Stimulated activated naive CD8-positive, alpha-beta T cell treated with anti-CD3 and anti-CD28 coated beads, Interleukin-15, Interleukin-2, amounts not matched to agents 100 ng/mL and 50 ng/mL, for 24 hours (primary cell): ENCODE data around the gene COL15A1.
"Not testable (repeated sequence)": the region's sequence is repeated elsewhere in the genome, so short reads cannot be mapped to it uniquely, and the experiment has no call there.

ENCODE experiments used
- H3K27ac Mint-ChIP-seq: one replicate; pipeline ENCODE4 v1.8.0; 2021; ENCODE audit warnings: mild to moderate bottlenecking, mixed read lengths
- H3K27me3 Mint-ChIP-seq: one replicate; pipeline ENCODE4 v1.8.0; 2021; ENCODE audit warnings: mixed read lengths
- H3K36me3 Mint-ChIP-seq: one replicate; pipeline ENCODE4 v1.8.0; 2021; ENCODE audit warnings: low read depth, mixed read lengths
- H3K4me1 Mint-ChIP-seq: one replicate; pipeline ENCODE4 v1.8.0; 2021; ENCODE audit warnings: low read depth, mixed read lengths
- H3K4me3 Mint-ChIP-seq: one replicate; pipeline ENCODE4 v1.8.0; 2021; ENCODE audit warnings: mild to moderate bottlenecking, mixed read lengths
- H3K9me3 Mint-ChIP-seq: one replicate; pipeline ENCODE4 v1.8.0; 2021; ENCODE audit warnings: mixed read lengths

COL15A1 gene

DNA sequence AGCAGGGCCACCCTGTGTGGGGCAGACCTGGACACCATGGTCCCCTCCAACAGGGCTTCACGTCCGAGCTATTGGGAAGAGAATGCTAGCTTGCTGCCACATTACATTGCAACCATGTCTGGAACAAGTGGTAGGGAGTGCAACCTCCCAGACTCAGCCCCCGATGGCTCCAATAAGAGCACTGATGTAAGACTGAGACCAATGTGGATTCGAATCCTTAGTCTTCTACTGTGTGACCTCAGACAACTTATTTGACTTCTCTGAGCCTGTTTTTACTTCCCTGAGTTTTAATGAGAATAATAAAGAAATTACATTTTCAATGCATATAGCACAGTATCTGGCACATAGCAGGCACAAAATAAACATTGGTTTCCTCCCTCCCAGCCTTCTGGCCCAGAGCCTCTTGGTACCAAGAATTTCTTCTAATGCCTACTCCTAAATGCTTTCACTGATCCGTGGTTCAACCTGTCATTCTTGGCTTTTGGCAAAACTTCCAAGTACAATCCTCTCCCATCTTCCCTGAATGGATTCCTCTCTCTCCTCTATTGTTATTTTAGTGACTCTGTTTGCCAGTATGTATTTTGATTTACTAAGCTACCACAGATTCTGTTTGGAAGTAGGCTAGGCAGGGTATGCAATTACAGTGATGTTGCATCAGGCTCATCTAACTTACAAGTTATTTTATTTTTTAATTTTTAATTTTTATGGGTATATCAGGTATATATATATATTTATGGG lies 34.6 kb upstream of the COL15A1 start:
- Mint-ChIP-seq H3K27ac (no peak overlapping the region), H3K9me3 (no peaks in the 10 kb centered on the region), H3K4me3 (no peak overlapping the region), H3K36me3 (no peaks in the 10 kb centered on the region), H3K4me1 (no peaks in the 10 kb centered on the region), H3K27me3 (no peaks in the 10 kb centered on the region)

DNA sequence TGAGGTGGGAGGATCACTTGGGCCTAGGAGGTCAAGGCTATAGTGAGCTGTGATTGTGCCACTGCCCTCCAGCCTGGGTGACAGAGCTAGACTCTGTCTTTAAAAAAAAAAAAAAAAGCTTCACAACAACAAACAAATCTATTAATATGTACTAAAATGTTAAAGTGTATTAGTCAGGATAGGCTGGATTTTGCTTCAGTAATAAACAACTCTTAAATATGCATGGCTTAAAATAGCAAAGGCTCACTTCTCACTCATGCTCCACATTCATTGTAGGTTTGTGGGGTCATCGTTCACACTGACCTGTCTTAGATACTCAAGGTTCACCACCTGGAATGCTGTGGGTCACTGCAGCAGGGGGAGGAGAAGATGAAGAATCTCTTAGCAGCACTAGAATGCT lies 33.8 kb upstream of the COL15A1 start:
- no peak overlapping the region for H3K4me3 Mint-ChIP-seq

DNA sequence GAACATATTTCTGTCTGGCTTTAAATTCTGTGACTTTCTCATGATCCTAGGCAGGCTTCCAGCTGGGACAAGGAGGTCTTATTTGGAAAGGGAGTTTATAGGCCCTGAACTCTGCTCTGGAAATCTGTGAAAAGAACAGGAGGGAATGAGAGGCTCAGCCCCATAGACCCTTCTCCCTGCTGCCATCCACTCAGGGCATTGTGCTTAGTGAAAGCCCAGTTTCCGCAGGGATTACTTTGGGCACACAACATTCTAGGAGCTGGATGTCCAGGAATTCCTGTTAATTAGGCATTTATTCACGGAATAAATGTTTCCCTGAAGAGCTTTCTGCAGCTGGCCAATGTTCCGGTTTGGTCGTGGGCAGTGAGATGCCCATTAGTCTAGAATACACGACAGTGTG lies 32.7 kb upstream of the COL15A1 start:
- no peaks in the 10 kb centered on the region for H3K4me1 Mint-ChIP-seq
- H3K27me3 Mint-ChIP-seq, result no peaks in the 10 kb centered on the region
- H3K36me3 Mint-ChIP-seq, result no peaks in the 10 kb centered on the region
- H3K27ac Mint-ChIP-seq, result no peak overlapping the region
- H3K9me3 Mint-ChIP-seq, result no peaks in the 10 kb centered on the region
- H3K4me3 Mint-ChIP-seq, result no peak overlapping the region

More for the DNA sequence above, 33.8 kb upstream of the COL15A1 start:
- H3K27ac Mint-ChIP-seq, result no peak overlapping the region
- no peaks in the 10 kb centered on the region for H3K9me3 Mint-ChIP-seq
- H3K4me1 Mint-ChIP-seq, result no peaks in the 10 kb centered on the region
- no peaks in the 10 kb centered on the region for H3K36me3 Mint-ChIP-seq
- no peaks in the 10 kb centered on the region for H3K27me3 Mint-ChIP-seq

DNA sequence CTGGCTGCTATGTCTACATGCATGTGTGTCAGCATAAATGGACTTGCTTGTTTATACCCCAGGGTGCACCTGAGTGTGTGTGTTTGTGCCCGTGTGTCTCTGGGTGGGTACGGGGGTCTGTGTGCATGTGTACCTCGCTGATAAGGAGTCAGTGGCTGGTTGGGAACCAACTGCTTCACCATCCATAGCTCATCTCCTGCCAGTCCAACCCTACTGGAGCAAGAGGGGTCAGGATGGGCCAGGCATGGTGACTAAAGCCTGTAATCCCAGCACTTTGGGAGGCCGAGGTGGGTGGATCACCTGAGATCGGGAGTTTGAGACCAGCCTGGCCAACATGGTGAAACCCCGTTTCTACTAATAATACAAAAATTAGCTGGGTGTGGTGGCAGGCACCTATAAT lies 32.0 kb upstream of the COL15A1 start:
- H3K4me3 Mint-ChIP-seq, H3K27ac Mint-ChIP-seq, H3K9me3 Mint-ChIP-seq, H3K36me3 Mint-ChIP-seq, H3K27me3 Mint-ChIP-seq, H3K4me1 Mint-ChIP-seq: not testable (repeated sequence)

DNA sequence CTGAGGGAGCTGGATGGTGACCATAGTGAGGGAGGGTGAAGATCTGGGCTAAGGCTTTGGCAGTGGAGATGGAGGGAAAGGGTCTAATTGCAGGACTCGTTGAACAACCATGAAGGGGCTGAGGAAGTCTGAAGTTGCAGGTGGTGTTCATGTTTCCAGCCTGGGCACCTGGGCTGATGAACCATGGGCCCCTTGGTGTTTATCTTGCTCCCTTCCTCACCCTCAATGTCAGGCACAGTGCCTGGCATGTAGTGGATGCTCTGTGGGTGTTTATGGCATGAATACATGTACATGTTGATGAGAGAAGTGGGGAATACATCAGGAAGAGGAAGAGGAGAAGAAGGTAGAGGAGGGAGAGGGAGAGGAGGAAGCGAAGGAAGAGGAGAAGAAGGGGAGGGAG lies 31.3 kb upstream of the COL15A1 start:
- Mint-ChIP-seq H3K4me3 (no peak overlapping the region), H3K27me3 (no peaks in the 10 kb centered on the region), H3K4me1 (no peaks in the 10 kb centered on the region), H3K36me3 (no peaks in the 10 kb centered on the region), H3K9me3 (no peaks in the 10 kb centered on the region), H3K27ac (no peak overlapping the region)

DNA sequence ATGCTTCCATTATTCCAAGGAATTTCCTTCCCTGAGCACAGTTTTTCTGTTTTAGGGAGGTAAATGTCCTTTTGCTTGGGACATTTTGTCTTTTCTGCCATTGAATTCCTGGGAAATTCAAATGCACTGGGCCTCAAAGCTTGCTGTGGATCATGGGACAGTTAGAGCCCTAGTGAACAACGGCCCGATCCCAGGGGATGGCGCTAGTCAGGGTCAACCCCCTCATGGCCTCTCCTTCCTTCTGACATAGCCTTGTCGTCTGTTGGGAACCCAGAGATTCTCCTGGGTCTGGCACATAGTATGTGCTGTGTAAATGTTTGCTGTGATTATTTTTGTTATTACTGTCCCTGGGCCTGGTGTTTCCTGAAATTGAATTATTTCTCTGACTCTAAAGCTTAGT lies 30.7 kb upstream of the COL15A1 start:
- no peaks in the 10 kb centered on the region for H3K9me3 Mint-ChIP-seq
- H3K36me3 Mint-ChIP-seq, result no peaks in the 10 kb centered on the region
- no peak overlapping the region for H3K4me3 Mint-ChIP-seq

DNA sequence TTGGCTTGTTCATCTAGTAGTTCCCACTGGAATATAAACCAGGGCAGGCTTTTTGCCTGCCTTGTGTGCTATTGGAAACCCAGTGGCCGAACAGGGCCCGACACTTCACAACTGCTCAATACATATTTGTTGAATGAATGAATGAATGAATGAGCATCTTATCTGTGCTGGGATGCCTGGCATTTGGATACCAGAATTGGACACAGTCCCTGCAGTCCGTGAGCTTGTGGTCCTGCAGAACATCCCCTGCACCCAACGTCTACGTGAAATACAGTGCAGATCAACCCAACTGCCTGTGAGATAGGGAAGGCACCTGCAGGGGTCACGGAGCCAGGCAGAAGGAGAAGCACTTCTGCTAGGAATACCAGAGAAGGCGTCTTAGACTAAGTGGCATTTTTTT lies 30.0 kb upstream of the COL15A1 start:
- H3K27me3 Mint-ChIP-seq, result no peaks in the 10 kb centered on the region
- no peak overlapping the region for H3K4me3 Mint-ChIP-seq
- H3K4me1 Mint-ChIP-seq, result no peaks in the 10 kb centered on the region
- H3K27ac Mint-ChIP-seq, result no peak overlapping the region
- no peaks in the 10 kb centered on the region for H3K36me3 Mint-ChIP-seq
- no peaks in the 10 kb centered on the region for H3K9me3 Mint-ChIP-seq

More for the DNA sequence above, 30.7 kb upstream of the COL15A1 start:
- no peak overlapping the region for H3K27ac Mint-ChIP-seq
- no peaks in the 10 kb centered on the region for H3K27me3 Mint-ChIP-seq
- no peaks in the 10 kb centered on the region for H3K4me1 Mint-ChIP-seq

DNA sequence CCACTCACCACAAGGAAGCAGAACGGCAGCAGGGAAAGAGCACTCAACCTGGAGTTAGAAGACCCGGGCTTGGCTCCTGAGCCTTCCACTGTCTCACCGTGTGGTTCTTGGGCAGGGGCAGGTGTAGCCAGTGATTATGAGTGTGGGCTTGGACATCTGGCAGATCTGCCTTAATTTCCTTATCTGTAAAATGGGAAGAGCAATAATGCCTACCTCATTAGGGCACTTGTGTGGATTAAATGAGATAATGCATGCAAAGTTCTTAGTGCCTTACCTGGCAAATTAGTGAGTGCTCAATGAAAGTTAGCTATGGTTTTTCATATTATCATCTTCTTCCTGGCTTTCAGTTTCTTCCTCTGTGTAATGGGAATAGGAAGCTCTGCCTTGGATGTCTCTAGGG lies 28.1 kb upstream of the COL15A1 start:
- Mint-ChIP-seq H3K27ac (no peak overlapping the region), H3K27me3 (no peaks in the 10 kb centered on the region), H3K9me3 (no peaks in the 10 kb centered on the region), H3K4me1 (no peaks in the 10 kb centered on the region), H3K4me3 (no peak overlapping the region), H3K36me3 (no peaks in the 10 kb centered on the region)

DNA sequence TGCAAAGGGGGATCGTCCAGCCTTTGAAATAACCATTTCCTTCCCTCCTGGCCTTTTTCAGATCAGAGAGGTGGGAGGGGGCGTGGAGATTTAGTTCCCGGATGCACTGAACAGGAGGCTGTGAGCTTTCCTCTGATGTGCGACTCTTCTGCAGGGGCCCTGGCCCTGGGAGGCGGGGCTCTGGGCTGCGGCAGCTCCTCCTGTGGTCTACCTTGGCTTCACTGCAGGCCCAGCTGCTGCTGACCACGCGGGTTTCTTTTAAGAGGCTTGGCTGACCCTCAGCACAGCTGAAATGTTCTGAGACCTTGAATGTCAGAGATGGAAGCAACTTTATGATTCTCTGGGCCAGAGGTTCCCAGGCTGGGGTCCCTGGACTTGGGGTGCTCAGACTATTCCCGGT lies 27.0 kb upstream of the COL15A1 start:
- Mint-ChIP-seq H3K4me1 (no peaks in the 10 kb centered on the region), H3K27ac (no peak overlapping the region), H3K36me3 (no peaks in the 10 kb centered on the region), H3K9me3 (no peaks in the 10 kb centered on the region), H3K4me3 (no peak overlapping the region), H3K27me3 (no peaks in the 10 kb centered on the region)

DNA sequence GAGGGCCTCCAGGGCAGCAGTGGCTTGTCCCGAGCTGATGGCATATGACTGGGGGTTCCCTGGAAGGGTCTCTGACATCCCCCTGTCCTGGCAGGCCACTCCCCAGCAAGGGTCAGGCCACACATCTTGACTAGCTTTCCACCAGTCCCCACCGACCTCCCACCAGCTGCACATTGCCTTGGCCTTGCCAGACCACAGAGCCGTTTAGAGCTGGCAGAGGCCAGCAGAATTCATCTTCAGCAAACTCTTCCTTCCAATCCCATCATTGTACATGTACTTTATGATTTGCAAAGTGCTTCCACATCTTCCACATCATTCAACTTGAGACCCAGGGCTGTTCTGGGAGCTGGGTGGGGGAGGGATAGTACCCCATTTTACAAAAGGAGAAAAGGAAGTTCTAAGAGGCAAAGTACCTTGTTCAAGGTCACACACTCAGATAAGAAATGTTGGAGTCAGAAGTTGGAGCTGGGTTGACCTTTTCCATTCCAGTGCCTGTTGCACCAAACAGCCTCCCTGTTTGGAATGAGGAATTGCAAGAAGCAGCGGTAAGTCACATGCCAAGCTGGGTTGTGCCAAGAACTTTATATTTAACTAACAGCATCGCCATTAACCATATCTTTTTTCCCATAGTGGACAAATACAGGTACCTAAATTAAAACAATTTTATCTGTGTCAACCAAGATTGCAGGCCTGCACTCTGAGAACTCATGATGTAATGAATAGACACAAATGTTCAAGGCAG lies 25.8 kb upstream of the COL15A1 start:
- Mint-ChIP-seq H3K27ac (no peak overlapping the region), H3K4me1 (no peaks in the 10 kb centered on the region), H3K9me3 (no peaks in the 10 kb centered on the region), H3K4me3 (no peak overlapping the region), H3K36me3 (no peaks in the 10 kb centered on the region), H3K27me3 (no peaks in the 10 kb centered on the region)

DNA sequence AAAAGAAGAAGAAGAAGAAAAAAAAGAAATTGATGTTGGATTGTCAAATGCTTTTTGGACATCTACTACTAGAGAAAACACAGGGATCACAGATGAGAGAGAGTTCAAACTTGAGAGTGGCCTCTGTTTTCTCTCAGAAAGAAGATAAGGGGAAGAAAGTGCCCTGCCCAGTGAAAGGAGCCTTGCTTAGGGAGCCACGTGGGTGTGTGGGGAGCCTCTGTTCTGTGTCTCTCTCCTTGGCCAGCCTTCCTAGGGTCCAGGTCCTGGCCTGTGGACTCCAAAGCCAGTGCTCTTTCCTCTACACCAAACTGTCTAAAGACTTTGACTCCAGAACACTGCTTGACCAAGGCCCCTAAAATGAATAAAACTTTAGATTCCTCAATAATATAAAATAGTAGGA lies 22.0 kb upstream of the COL15A1 start:
- no peaks in the 10 kb centered on the region for H3K4me1 Mint-ChIP-seq
- no peak overlapping the region for H3K4me3 Mint-ChIP-seq
- H3K27me3 Mint-ChIP-seq, result no peaks in the 10 kb centered on the region
- no peak overlapping the region for H3K27ac Mint-ChIP-seq
- no peaks in the 10 kb centered on the region for H3K9me3 Mint-ChIP-seq
- no peaks in the 10 kb centered on the region for H3K36me3 Mint-ChIP-seq

DNA sequence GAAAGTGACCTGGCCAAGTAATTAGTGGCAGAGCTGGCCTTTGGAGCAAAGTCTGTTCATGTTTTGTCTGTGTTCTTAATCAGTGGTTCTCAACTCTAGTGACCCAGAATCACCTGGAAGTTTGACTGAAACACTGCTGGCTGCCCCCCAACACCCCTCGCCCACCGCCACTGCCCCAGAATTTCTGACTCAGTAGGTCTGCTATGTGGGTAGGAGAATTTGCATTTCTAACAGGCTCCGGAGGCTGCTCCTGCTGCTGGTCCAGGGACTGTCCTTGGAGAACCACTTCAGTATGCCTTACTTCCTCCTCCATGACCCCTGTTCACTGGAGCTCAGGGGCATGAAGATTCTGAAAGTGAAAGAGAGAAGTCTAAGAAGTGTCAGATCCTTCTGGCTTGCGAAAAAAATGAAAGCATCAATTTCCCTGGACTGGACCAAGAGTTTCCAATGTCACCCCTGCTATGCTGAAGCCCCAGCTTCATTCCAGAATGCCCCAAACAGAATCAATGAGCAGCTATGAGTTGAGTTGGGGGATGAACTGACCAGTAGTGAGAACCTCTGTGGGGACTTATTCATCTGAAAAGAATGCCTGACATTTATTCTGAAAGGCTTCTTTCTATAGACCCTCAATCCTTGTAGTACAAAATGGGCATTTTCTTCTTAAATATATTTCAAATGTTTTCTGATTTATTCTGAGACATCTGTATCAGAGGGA lies 20.8 kb upstream of the COL15A1 start:
- no peak overlapping the region for H3K4me3 Mint-ChIP-seq
- H3K9me3 Mint-ChIP-seq, result no peaks in the 10 kb centered on the region
- no peaks in the 10 kb centered on the region for H3K27me3 Mint-ChIP-seq
- H3K27ac Mint-ChIP-seq, result no peak overlapping the region
- no peaks in the 10 kb centered on the region for H3K4me1 Mint-ChIP-seq
- no peaks in the 10 kb centered on the region for H3K36me3 Mint-ChIP-seq

DNA sequence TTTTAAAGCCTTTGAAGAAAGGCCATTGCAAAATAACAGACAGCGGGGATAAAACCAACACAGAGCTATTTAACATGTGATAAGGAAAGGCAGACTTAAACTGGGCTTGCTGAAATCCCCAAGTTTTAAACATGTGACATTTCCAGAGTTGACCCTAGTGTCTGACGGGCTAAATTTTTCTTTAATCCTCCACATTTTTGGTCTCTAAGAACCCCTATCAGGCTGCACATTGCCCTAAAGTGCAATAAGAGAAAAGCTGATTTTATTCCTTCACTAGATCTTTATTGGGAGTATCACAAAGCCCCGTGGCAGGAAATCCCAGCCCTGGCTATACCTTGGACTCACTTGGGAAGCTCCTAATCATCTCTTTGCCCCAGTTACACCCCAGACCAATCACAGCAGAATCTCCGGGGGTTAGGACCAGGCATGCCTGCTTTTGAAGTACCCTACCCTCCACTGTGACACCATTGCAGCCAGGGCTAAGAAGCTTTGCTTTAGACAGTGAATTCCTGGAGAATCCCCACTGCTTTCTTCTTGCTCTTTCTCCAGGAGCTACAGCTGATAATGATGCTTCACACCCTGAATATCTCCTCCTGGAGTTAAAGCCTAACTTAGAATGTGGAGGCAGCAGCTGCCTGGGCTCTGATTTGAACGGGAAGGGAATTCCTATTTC lies 20.1 kb upstream of the COL15A1 start:
- H3K4me3 Mint-ChIP-seq, result no peak overlapping the region
- H3K4me1 Mint-ChIP-seq, result no peaks in the 10 kb centered on the region
- H3K27ac Mint-ChIP-seq, result no peak overlapping the region
- no peaks in the 10 kb centered on the region for H3K9me3 Mint-ChIP-seq
- no peaks in the 10 kb centered on the region for H3K27me3 Mint-ChIP-seq
- no peaks in the 10 kb centered on the region for H3K36me3 Mint-ChIP-seq

DNA sequence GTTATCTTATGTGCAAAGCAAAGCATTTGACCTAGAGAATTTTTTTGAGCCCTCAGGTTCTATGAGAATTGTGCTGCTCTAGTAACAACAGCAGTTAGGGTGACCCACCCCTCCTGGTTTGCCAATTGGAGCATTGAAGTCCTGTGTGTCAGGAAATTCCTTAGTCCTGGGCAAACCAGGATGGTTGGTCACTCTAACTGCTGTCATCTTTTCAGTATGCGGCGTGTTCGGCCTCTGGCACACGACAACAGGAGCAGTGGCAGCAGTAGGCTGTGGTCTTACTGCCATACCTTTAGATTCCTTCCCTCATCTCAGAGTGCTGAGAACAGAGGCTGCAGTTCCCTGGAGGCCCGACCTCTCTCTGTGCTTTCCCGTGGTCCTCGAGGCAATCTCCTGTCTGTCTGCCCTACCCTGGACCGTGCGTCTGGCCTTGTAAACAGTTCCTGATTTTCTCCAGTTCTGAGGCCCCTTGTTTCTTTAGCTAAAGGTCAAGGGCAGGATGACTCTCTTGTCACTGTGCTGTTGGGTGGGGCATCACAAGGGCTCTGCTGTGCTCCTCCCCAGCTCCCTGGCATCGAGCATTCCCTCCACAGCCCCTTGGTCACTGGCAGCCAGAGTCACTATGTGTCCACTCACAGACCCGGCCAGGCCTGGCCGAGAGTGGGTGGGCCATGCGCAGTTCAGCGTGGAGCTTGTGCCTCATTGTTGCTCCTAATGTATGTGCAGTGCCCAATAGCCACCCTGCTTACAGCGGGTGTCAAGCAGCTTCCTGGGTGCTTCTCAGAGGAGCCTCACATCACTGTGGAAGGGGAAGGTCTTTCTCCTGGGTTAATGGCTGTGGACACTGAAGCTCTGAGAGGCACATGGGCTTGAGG lies 18.5 kb upstream of the COL15A1 start:
- Mint-ChIP-seq H3K36me3 (no peaks in the 10 kb centered on the region), H3K9me3 (no peaks in the 10 kb centered on the region), H3K4me1 (no peaks in the 10 kb centered on the region), H3K4me3 (no peak overlapping the region), H3K27me3 (no peaks in the 10 kb centered on the region), H3K27ac (no peak overlapping the region)
